GM20000 (cell line): ENCODE results near the gene PPP2R2B.

Experiments
- DNase-seq: peaks from one replicate; pipeline ENCODE4 v3.0.0; 2012; ENCODE audit warnings: low spot score
- CTCF ChIP-seq: IDR thresholded peaks from 2 replicates; pipeline ENCODE4 v1.5.1; 2012; ENCODE audit warnings: mild to moderate bottlenecking, control low read depth; ENCODE audit errors: extremely low read depth, missing control alignments

PPP2R2B gene

GRCh38 chr5:146781157-146781556 lies 97.4 kb downstream of the PPP2R2B start:
- no peak for TF ChIP-seq CTCF
- no peak for DNase-seq

GRCh38 chr5:146779211-146779869 lies 99.2 kb downstream of the PPP2R2B start:
- DNase-seq: no peak
- no peak for TF ChIP-seq CTCF

GRCh38 chr5:146778795-146779194 lies 99.8 kb downstream of the PPP2R2B start:
- no peak for TF ChIP-seq CTCF
- no peak for DNase-seq

GRCh38 chr5:146778261-146778660 lies 100.3 kb downstream of the PPP2R2B start:
- TF ChIP-seq CTCF: no peak
- no peak for DNase-seq

GRCh38 chr5:146772881-146773466 lies 105.6 kb downstream of the PPP2R2B start:
- TF ChIP-seq CTCF: no peak
- no peak for DNase-seq

GRCh38 chr5:146770980-146771379 lies 107.6 kb downstream of the PPP2R2B start:
- TF ChIP-seq CTCF: no peak
- DNase-seq: no peak

GRCh38 chr5:146770546-146770945 lies 108.0 kb downstream of the PPP2R2B start:
- no peak for TF ChIP-seq CTCF

More at GRCh38 chr5:146770546-146770945, 108.0 kb downstream of the PPP2R2B start:
- no peak for DNase-seq
